GM13977 (cell line): Measurements from ENCODE around the gene TRAPPC12.
"Not testable (repeated sequence)": the region's sequence is repeated elsewhere in the genome, so short reads cannot be mapped to it uniquely, and the experiment has no call there.

Experiments
- DNase-seq: peaks from one replicate; pipeline ENCODE4 v3.0.0; 2012; ENCODE audit warnings: low spot score
- in situ Hi-C: fragments of 300-500 bp; cut with MboI; formaldehyde crosslinking; loops from one replicate; pipeline ENCODE4 v1.12.0; 2022; ENCODE audit warnings: low sequenced_read_pairs, low pct_unique_long_range_greater_than_20kb, mixed read lengths, inconsistent platforms; ENCODE audit not compliant: unreplicated experiment
- TF ChIP-seq, protein P1 (sequence below): IDR thresholded peaks from 2 replicates; pipeline ENCODE4 v1.5.1; 2012; ENCODE audit warnings: mild to moderate bottlenecking, control low read depth; ENCODE audit not compliant: insufficient read depth; ENCODE audit errors: extremely low read depth, missing control alignments

TRAPPC12 gene

DNA sequence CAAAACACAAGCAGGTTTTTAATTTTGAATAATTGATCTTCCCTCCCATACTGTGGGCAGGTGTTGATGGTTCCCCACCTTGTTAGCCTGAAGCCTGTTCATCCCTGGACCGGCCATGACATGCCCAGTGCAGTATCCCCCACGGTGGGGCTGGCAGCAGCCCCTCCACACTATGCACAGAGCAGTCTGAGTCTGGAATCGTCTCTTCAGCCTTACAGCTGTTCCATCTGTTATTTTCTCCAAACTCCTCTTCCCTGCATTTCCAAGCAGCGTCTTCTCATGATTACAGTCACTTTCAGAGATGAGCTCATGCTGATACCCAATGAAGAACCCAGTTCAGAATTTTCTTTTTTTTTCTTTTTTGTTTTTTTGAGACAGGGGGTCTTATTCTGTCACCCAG, 71.7 kb downstream of the TRAPPC12 start:
- TF ChIP-seq, protein P1, sequence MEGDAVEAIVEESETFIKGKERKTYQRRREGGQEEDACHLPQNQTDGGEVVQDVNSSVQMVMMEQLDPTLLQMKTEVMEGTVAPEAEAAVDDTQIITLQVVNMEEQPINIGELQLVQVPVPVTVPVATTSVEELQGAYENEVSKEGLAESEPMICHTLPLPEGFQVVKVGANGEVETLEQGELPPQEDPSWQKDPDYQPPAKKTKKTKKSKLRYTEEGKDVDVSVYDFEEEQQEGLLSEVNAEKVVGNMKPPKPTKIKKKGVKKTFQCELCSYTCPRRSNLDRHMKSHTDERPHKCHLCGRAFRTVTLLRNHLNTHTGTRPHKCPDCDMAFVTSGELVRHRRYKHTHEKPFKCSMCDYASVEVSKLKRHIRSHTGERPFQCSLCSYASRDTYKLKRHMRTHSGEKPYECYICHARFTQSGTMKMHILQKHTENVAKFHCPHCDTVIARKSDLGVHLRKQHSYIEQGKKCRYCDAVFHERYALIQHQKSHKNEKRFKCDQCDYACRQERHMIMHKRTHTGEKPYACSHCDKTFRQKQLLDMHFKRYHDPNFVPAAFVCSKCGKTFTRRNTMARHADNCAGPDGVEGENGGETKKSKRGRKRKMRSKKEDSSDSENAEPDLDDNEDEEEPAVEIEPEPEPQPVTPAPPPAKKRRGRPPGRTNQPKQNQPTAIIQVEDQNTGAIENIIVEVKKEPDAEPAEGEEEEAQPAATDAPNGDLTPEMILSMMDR, result no peak
- DNase-seq, result no peak
- in situ Hi-C loops, result no loop called here

DNA sequence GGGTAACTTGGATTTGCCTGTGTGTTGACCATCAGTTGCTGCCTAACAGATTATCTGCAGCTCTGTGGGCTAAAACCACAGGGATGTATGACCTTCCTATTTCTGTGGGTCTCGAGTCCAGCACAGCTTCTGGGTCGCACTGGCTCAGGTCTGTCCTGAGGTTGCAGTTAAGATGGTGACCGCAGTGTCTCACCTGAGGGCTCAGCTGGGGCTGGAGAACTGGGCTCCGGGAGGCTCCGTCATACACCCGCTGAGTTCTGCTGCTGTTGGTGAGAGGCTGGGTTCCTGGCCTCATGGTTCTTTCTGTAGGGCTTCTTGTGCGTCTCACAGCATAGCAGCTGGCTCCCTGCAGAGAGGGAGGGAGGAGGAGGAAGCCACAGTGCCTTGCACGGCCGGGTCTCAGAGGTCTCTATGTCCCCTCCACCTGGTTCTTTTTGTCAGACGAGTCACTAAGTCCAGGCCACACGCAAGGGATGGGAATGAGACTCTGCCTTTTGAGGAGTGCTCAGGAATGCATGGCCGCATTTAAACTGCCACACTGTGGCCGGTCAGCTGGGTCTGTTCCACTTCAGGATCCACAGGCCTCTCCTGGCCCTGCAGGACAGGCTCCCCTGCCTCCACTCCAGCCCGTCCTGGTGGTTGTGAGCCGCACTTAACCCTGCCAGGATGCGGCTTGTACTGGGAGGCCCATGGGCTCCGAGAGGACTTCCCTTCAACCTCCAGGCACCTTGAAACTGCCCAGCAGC, 72.6 kb downstream of the TRAPPC12 start:
- in situ Hi-C loops, result no loop called here
- TF ChIP-seq, protein P1, result no peak
- DNase-seq, result no peak

DNA sequence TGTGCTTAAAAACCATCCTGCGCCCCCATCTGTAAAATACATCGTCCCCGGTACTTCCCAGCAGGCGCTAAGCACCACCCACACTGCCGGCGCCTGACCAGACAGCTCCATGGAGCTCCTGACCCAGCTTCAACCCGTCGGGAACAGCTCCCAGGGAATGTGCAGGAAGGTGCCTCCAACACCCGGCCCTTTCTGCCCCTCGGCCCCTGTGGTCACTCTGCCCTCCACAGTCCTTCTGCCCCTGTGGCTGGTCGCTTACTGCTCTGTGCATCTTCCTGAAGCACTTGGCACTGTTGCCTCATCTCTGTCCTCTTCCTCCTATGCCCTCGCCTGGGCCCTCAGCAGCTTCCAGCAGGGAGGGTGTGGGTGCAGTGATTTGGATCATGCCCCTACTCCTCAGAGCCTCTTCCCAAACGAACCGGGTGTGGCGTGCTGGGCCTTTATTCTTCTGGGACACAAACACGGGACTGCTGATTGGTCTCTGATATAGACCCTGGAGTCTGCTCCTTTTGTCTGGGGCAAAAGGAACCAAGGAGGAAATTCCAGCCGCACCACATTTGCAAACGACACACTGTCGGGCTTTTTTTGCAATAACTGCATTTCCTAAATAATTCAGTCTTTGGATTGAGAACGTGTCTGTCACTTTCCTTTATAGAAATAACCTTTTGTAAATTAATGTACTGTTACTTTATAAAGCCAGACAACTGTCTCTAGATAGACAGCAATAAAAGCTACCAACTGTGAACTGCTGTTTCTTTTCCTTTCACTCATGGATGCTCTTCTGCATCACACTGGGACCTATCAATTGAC, 73.9 kb downstream of the TRAPPC12 start:
- in situ Hi-C loops, result no loop called here
- DNase-seq, result no peak
- TF ChIP-seq, protein P1, result no peak

DNA sequence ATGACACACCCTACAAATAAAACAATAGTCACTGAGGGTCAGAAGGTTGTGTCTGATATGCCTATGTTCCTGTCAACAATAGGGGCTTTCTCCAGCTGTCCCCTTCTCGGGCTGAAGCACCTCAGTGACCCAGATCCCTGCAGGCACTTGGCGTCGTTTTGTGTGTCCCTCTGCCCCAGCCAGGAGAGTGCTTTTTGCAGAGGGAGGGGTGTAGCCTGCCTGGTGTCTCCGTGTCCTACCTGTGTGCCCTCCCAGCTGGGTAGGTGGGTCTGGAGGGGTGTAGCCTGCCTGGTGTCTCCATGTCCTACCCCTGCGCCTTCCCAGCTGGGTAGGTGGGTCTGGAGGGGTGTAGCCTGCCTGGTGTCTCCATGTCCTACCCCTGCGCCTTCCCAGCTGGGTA, 74.5 kb downstream of the TRAPPC12 start:
- in situ Hi-C loops, DNase-seq: not testable (repeated sequence)

DNA sequence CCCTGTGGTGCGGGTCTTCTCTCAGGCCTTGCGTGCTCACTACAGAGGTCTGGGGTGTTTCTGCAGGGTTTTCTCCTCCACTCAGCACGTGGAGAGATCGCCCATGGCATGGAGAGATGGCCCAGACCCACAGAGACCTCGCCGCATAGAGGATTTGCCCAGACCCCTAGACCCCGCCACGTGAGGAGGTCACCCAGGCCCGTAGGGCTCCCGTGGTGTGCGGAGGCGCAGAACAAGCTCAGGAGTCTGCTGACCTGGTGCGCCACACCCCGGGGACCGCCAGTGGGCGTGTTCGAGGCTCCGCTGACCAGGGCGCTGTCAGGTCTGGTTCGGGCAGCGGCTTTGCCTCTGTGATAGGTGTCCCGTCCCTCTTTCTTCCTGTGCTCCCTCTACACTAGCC, 75.3 kb downstream of the TRAPPC12 start:
- TF ChIP-seq, protein P1, result no peak
- no peak for DNase-seq
- in situ Hi-C loops, result no loop called here

DNA sequence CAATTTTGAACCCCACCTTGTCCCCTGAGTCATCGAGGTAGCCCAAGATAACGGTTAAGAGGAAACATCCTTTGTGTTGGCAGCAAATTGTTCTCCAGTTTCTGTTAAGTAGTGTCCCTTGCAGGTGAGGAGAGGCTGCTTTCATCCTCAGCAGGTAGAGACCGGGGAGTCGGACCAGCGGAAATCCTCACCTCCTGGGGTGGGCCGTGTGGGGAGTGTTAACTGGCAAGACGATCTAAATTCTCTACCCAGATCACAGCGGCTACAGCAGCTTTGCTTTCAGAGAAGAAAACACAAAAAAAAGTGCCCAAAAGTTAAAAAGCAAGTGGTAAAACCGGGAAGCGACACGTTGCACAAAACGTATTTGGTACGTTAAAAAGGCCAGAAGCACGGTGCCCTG, 76.6 kb downstream of the TRAPPC12 start:
- in situ Hi-C loops, result no loop called here
- TF ChIP-seq, protein P1, result no peak
- no peak for DNase-seq
